T-cell (primary cell): ENCODE measurements around the gene GHR. TPM values are rescaled to one million over a fixed set of nuclear protein-coding genes. Genes with fewer than 3 reads are reported as not detected.

Source experiments
- ATAC-seq, 4 experiments: fragments of 200-7000 bp in 3 of 4; fragments of 150-1000 bp in 1 of 4; cut with Tn5 transposase; replicated peaks in 1 of 4; 1 replicate in 3 of 4; 2 replicates in 1 of 4; pipeline ENCODE4 v1.10.0; 2021; ENCODE audit warnings: moderate library complexity in 3 of 4, mild to moderate bottlenecking in 2 of 4, moderate number of reproducible peaks in 1 of 4
- CTCF ChIA-PET, 2 donors: fragments of 300-600 bp; sonication (Branson Sonifier 250); formaldehyde crosslinking; loops; one replicate each; lab custom pipeline; 2022; ENCODE audit warnings: antibody characterized with exemption in 2 of 2; lab: Charles Lee
- POLR2A ChIA-PET, 2 donors: fragments of 300-600 bp; sonication (Branson Sonifier 250); formaldehyde crosslinking; loops; one replicate each; lab custom pipeline; 2022; ENCODE audit warnings: antibody characterized with exemption in 2 of 2; lab: Charles Lee
- DNase-seq, 35 experiments: peaks; one replicate each; pipeline versions ENCODE4 v3.0.0 to v3.0.0-alpha.2; 2013 to 2023
- H3K27ac ChIP-seq: one replicate; pipeline ENCODE4 v1.5.1; 2013; ENCODE audit warnings: low read length
- H3K27me3 ChIP-seq, 2 experiments: replicated peaks in 1 of 2; 1 replicate in 1 of 2; 2 replicates in 1 of 2; pipeline versions ENCODE4 v1.6.1 to v1.7.0; 2013; ENCODE audit warnings: low read length in 1 of 2, mixed read lengths in 1 of 2; ENCODE audit not compliant: control insufficient read depth in 2 of 2, insufficient read depth in 2 of 2; ENCODE audit errors: extremely low read depth in 1 of 2
- H3K36me3 ChIP-seq, 2 donors: 1 replicate in 1 of 2; 2 replicates in 1 of 2; pipeline versions ENCODE4 v1.6.1 to v1.7.0; 2013; ENCODE audit warnings: low read length in 1 of 2; ENCODE audit not compliant: control insufficient read depth in 2 of 2, insufficient read depth in 1 of 2; ENCODE audit errors: extremely low read depth in 1 of 2
- H3K4me1 ChIP-seq, 2 experiments: 1 replicate in 1 of 2; 2 replicates in 1 of 2; pipeline versions ENCODE4 v1.6.1 to v1.7.0; 2013; ENCODE audit warnings: low read length in 2 of 2, mixed read lengths in 1 of 2; ENCODE audit not compliant: insufficient read depth in 2 of 2, control insufficient read depth in 1 of 2; ENCODE audit errors: extremely low read depth in 1 of 2
- H3K4me3 ChIP-seq, 2 donors: 1 replicate in 1 of 2; 2 replicates in 1 of 2; pipeline versions ENCODE4 v1.5.1 to v1.7.0; 2013; ENCODE audit warnings: mild to moderate bottlenecking in 2 of 2, low read length in 1 of 2, moderate library complexity in 1 of 2; ENCODE audit not compliant: control insufficient read depth in 1 of 2; ENCODE audit errors: extremely low read depth in 1 of 2
- H3K9me3 ChIP-seq: 2 replicates; pipeline ENCODE4 v1.7.0; 2013
- H3K27ac Mint-ChIP-seq, 2 donors: one replicate each; pipeline ENCODE4 v1.8.0; 2020 to 2021; ENCODE audit warnings: mild to moderate bottlenecking in 2 of 2, mixed read lengths in 2 of 2
- H3K27me3 Mint-ChIP-seq, 2 donors: one replicate each; pipeline ENCODE4 v1.8.0; 2021 to 2022; ENCODE audit warnings: mixed read lengths in 2 of 2
- H3K36me3 Mint-ChIP-seq: one replicate; pipeline ENCODE4 v1.8.0; 2021; ENCODE audit warnings: mixed read lengths
- H3K4me1 Mint-ChIP-seq, 3 donors: one replicate each; pipeline ENCODE4 v1.8.0; 2020 to 2022; ENCODE audit warnings: mixed read lengths in 3 of 3, mild to moderate bottlenecking in 1 of 3
- H3K4me3 Mint-ChIP-seq, 3 donors: one replicate each; pipeline ENCODE4 v1.8.0; 2020 to 2022; ENCODE audit warnings: mild to moderate bottlenecking in 3 of 3, mixed read lengths in 3 of 3, moderate library complexity in 3 of 3
- H3K9me3 Mint-ChIP-seq, 3 donors: one replicate each; pipeline ENCODE4 v1.8.0; 2020 to 2022; ENCODE audit warnings: mixed read lengths in 3 of 3
- WGBS: methylation state at CpG from one replicate; pipeline ENCODE4 v1.1.5; 2013; ENCODE audit warnings: missing lambda C conversion rate; ENCODE audit not compliant: insufficient coverage; 5-methylcytosine and 5-hydroxymethylcytosine counted together
- total RNA-seq, 35 experiments: library from RNA in 6 of 35; stranded (reverse) in 6 of 35; fragments of 120-200 nt in 1 of 35; gene quantifications; one replicate each; pipeline versions ENCODE4 v1.2.1 to v1.2.4 and lab custom pipeline; 2013 to 2026

Gene GHR
- total RNA-seq, 5 donors from 2014 or later (not counting 1 experiment from before 2014, with no cell fraction given): 0.06 TPM; not detected in 4

DNA sequence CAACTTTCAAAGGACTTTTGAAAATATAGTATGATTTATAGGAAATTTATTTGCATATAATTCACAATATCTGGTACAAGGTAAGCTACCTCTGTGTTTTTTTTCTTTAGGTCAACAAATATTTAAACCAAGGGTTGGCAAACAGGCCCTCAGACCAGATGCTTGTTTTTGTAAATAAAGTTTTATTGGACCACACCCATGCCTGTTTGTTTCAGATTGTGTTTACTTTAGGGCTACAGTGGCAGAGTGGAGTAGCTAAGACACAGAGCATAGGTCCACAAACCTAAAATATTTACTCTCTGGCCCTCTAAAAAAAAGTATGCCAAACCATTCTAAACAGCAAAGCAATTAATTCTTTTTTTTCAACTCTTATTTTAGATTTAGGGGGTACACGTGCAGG is 213.7 kb downstream of the GHR start:
- Mint-ChIP-seq H3K27ac (no peak overlapping the region), H3K4me1 (no peaks in the 10 kb centered on the region), H3K27me3 (peaks cover 15 to 20% of the 10 kb centered on the region in 2 donors), H3K9me3 (no peaks in the 10 kb centered on the region), H3K4me3 (no peak overlapping the region), H3K36me3 (no peaks in the 10 kb centered on the region)
- Histone ChIP-seq H3K4me3 (no peak overlapping the region), H3K27ac (no peak overlapping the region), H3K27me3 (no peaks in the 10 kb centered on the region), H3K4me1 (no peaks in the 10 kb centered on the region), H3K9me3 (no peaks in the 10 kb centered on the region), H3K36me3 (no peaks in the 10 kb centered on the region)
- ATAC-seq: no peak
- ChIA-PET CTCF (no interaction called here), POLR2A (no interaction called here)
- no CpG with 5 or more reads among the region's 1 CpG for WGBS
- no peak for DNase-seq

DNA sequence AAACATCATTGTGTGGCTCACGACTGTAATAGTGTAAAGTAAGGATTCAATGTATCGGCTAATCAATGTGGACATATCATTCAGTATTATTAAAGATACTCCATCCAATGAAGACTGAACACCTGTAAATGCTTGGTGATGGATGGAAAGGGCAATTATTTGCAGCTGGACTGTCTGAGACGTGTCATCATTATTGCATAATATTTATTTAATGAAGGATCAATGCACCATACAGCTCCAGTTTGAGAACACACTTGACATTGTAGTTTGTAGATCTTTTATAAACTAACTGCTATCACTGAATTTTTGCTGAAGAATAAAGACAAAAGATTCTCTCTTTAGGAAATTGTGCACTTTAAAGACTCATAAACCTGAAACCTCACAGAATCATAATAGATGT is 215.7 kb downstream of the GHR start:
- no peak for DNase-seq
- no peak overlapping the region for H3K4me3 Mint-ChIP-seq
- Histone ChIP-seq H3K27ac (no peak overlapping the region), H3K4me1 (no peaks in the 10 kb centered on the region), H3K9me3 (no peaks in the 10 kb centered on the region), H3K36me3 (no peaks in the 10 kb centered on the region), H3K27me3 (no peaks in the 10 kb centered on the region), H3K4me3 (no peak overlapping the region)
- H3K9me3 Mint-ChIP-seq: no peaks in the 10 kb centered on the region
- ChIA-PET POLR2A (no interaction called here), CTCF (no interaction called here)
- no peaks in the 10 kb centered on the region for H3K4me1 Mint-ChIP-seq
- no CpG with 5 or more reads among the region's 3 CpGs for WGBS
- H3K36me3 Mint-ChIP-seq: no peaks in the 10 kb centered on the region
- H3K27ac Mint-ChIP-seq: no peak overlapping the region
- peaks cover 19 to 26% of the 10 kb centered on the region in 2 donors for H3K27me3 Mint-ChIP-seq
- ATAC-seq: no peak

DNA sequence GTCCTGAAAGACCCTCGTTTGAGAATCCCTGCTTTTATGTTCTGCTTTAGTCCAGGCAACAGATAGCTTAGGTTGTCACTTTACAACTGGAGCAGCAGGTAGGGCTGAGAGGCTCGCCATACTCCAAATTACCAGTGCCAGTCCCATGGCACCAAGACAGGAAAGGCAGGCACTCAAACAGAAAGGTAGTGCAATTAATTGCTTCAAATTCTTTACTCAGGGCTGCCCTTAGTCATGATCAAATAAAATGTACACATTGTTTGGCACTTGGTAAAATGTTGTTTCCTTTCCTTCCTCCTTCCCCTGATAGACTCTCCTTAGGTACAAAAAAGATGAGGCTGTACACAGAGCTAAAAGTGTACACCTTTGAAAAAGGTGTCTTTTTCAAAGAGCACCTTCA is 217.6 kb downstream of the GHR start:
- H3K4me1 Mint-ChIP-seq: no peaks in the 10 kb centered on the region
- H3K36me3 Mint-ChIP-seq: no peaks in the 10 kb centered on the region
- H3K4me1 ChIP-seq: no peaks in the 10 kb centered on the region
- H3K27ac ChIP-seq: no peak overlapping the region
- no peak overlapping the region for H3K4me3 Mint-ChIP-seq
- H3K9me3 Mint-ChIP-seq: no peaks in the 10 kb centered on the region
- H3K36me3 ChIP-seq: no peaks in the 10 kb centered on the region
- H3K27ac Mint-ChIP-seq: no peak overlapping the region
- no peaks in the 10 kb centered on the region for H3K27me3 ChIP-seq
- H3K4me3 ChIP-seq: no peak overlapping the region
- no peak for ATAC-seq
- WGBS: 70% methylated on average over 1 of the region's 2 CpGs
- peaks cover 29% of the 10 kb centered on the region in 2 donors for H3K27me3 Mint-ChIP-seq
- no peaks in the 10 kb centered on the region for H3K9me3 ChIP-seq
- ChIA-PET POLR2A (no interaction called here), CTCF (interaction anchor here in 1 of 2 donors (0.5 kb wide), 1 partner anchor 322 kb away, joined by 9 read pairs; no protein-coding TSS in a partner anchor)
- DNase-seq: no peak

DNA sequence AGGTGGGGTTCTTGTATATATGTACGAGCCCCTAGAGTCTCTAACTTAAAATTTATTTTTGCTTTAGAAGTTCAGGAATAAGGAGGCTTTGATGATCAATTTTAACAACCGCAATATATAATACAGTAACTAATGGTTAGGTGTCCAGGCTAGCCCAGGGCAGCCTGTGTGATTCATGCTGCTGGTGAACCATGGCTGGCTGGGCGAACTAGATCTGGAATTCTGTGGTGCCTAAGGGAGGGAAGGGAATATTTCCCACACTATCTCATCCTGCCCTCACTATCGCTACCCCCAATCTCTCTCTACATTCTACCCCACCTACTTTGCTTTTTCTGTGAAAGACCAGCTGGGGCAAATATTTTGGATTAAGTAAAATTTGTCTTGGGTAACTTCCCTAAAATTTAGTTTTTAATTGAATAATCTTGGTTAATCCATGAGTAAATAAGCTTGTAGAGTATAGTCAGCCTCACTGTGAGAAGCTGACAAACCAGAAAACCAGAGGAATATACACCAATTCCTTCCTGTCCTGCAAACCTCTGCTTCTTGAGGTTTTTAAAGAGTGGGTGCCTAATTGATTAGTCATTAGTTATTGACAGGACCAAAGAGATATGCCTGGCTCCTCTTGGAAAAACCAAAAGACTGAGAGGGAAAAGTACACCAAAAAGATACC is 218.2 kb downstream of the GHR start:
- Histone ChIP-seq H3K4me3 (no peak overlapping the region), H3K36me3 (no peaks in the 10 kb centered on the region), H3K27ac (no peak overlapping the region), H3K9me3 (no peaks in the 10 kb centered on the region), H3K4me1 (no peaks in the 10 kb centered on the region), H3K27me3 (no peaks in the 10 kb centered on the region)
- H3K36me3 Mint-ChIP-seq: no peaks in the 10 kb centered on the region
- H3K9me3 Mint-ChIP-seq: no peaks in the 10 kb centered on the region
- no peak overlapping the region for H3K27ac Mint-ChIP-seq
- H3K4me1 Mint-ChIP-seq: no peaks in the 10 kb centered on the region
- no CpG with 5 or more reads among the region's 4 CpGs for WGBS
- ChIA-PET CTCF (interaction anchor here in 1 of 2 donors (0.6 kb wide), 1 partner anchor 868 kb away, joined by 4 read pairs; no protein-coding TSS in a partner anchor), POLR2A (no interaction called here)
- H3K4me3 Mint-ChIP-seq: no peak overlapping the region
- H3K27me3 Mint-ChIP-seq: peaks cover 29% of the 10 kb centered on the region in 2 donors
- DNase-seq: no peak
- ATAC-seq: no peak

DNA sequence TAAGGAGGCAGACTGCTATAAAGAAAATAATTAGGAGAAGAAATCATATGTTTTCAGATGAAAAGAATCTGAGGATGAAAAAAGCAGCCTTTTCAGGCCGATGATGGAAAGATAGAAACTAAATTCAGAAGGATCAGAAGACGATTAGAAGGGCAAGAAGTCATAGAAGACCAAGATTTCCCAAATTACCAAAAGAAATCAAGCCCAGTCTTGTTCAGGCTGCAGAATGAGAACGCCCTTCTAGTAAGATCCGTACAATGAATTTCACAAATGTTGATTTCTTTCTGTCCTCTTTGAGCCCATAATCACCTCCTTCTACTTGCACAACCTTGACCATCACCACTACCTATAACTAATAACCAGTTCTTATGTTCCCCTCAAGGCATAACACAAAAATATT is 218.8 kb downstream of the GHR start:
- H3K36me3 ChIP-seq: no peaks in the 10 kb centered on the region
- H3K4me3 Mint-ChIP-seq: no peak overlapping the region
- H3K36me3 Mint-ChIP-seq: no peaks in the 10 kb centered on the region
- no peak overlapping the region for H3K4me3 ChIP-seq
- no peaks in the 10 kb centered on the region for H3K4me1 Mint-ChIP-seq
- peaks cover 29% of the 10 kb centered on the region in 2 donors for H3K27me3 Mint-ChIP-seq
- H3K9me3 ChIP-seq: no peaks in the 10 kb centered on the region
- H3K4me1 ChIP-seq: no peaks in the 10 kb centered on the region
- no peak for DNase-seq
- H3K9me3 Mint-ChIP-seq: no peaks in the 10 kb centered on the region
- no peak for ATAC-seq
- ChIA-PET CTCF (interaction anchor here in 1 of 2 donors (0.6 kb wide), 1 partner anchor 869 kb away, joined by 4 read pairs; no protein-coding TSS in a partner anchor), POLR2A (no interaction called here)
- H3K27ac ChIP-seq: no peak overlapping the region
- 71% methylated on average over 2 of the region's 4 CpGs for WGBS
- no peaks in the 10 kb centered on the region for H3K27me3 ChIP-seq
- no peak overlapping the region for H3K27ac Mint-ChIP-seq

DNA sequence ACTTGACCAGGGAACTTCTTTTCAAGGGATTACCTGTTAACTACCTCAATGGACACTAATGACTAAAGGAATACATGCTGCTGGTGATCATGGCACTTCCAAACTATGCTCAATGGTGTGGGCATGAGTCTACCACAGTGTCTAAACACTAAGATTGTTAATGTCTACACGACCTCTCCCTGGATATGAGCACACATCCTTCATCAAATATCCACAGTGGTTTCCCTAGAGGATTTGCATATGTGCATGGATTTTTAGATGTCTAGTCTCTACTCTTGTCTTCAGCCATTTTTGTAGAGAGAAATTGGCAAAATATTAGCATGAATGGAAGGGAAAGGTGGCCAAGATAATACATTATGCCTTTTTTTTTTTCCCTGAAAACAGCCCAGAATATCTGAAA is 220.1 kb downstream of the GHR start:
- H3K4me1 Mint-ChIP-seq: no peaks in the 10 kb centered on the region
- WGBS: no CpG with 5 or more reads among the region's 1 CpG
- Histone ChIP-seq H3K36me3 (no peaks in the 10 kb centered on the region), H3K27me3 (no peaks in the 10 kb centered on the region), H3K27ac (no peak overlapping the region), H3K9me3 (no peaks in the 10 kb centered on the region), H3K4me3 (no peak overlapping the region), H3K4me1 (no peaks in the 10 kb centered on the region)
- H3K36me3 Mint-ChIP-seq: no peaks in the 10 kb centered on the region
- no peak overlapping the region for H3K27ac Mint-ChIP-seq
- CTCF ChIA-PET: no interaction called here
- ATAC-seq (no peak), DNase-seq (no peak)
- H3K4me3 Mint-ChIP-seq: no peak overlapping the region
- no peaks in the 10 kb centered on the region for H3K9me3 Mint-ChIP-seq
- POLR2A ChIA-PET: no interaction called here
- peaks cover 25 to 29% of the 10 kb centered on the region in 2 donors for H3K27me3 Mint-ChIP-seq
